GM19099 (cell line): Measurements from ENCODE around the gene PCF11.

Experiments used
- POLR2A ChIP-seq: IDR thresholded peaks from 3 replicates; pipeline ENCODE4 v1.6.1; 2011; ENCODE audit warnings: low read depth; ENCODE audit not compliant: insufficient read length; ENCODE audit errors: extremely low read depth

Gene PCF11

DNA sequence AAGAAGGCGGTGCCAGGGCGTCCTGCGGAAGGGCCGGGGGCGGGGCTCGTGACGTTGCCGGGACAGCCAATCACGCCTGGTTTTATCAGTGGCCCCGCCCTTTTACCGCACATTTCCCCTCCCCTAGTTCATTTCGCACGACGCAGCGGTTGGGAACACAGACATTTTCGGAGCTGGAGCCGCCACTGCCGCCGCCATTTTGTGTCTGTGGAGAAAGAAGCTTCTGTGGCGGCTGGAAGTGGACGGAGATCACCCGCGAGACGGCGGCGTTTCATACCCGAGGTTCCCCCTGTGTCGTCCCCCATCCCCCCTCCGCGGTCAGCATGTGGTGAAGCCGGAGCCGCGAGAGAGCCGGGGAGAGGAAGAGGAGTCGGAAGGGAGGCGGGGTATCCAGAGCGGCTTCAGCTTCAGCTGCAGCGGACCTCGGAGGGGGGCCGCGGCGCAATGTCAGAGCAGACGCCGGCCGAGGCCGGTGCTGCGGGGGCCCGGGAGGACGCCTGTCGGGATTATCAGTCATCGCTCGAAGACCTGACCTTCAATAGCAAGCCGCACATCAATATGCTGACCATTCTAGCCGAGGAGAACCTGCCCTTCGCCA lies at the start of gene PCF11:
Gene PCF11 (plus strand): TSS at position 136 of the 598 bp plus-strand sequence. CDS start 309 bp downstream, at position 445.
- peak; percentile 96 for TF ChIP-seq POLR2A

DNA sequence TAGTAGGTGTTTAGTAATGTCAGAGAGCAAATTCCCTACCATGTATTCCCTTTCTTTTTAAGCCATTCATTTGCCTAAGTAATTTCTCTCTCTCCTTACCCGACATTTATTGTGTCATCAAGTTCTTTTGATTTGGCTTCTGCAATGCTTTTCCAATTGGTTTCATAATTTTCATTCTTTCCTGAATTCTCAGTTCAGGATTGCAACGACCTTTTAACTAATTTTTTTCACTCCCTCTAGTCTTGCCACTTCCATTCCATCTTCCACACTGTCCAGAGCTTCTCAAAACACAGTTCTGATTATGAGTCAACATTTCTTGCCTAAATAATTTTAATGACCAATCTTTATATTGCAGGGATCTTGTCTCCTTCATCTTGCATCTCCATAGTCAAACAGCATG lies 44.0 kb upstream of the PCF11 start:
- no peak for TF ChIP-seq POLR2A

GRCh38 chr11:83115026-83115425 lies 41.9 kb upstream of the PCF11 start:
- no peak for TF ChIP-seq POLR2A

DNA sequence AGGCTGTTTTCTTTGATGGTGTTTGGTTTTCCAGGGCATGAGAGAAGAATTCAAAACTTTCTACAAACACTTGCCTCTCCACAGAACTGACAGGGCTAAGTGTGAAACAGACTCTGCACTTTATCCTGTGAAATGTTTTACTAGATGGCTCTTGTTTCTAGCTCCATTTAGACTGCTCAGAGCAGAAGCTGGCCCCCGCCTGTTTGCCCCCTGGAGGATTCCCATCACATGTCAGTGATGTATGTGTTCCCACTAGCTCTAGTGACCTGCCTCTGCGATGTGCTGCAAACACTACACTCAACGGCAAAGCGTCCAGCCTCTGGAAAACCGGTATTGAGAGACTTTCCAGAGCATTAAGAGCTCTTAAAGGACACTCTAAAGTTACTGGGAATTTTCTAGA lies 41.4 kb upstream of the PCF11 start:
- no peak for TF ChIP-seq POLR2A

- TF ChIP-seq POLR2A: no peak
Observed at GRCh38 chr11:83116015-83116641, 40.8 kb upstream of the PCF11 start.

DNA sequence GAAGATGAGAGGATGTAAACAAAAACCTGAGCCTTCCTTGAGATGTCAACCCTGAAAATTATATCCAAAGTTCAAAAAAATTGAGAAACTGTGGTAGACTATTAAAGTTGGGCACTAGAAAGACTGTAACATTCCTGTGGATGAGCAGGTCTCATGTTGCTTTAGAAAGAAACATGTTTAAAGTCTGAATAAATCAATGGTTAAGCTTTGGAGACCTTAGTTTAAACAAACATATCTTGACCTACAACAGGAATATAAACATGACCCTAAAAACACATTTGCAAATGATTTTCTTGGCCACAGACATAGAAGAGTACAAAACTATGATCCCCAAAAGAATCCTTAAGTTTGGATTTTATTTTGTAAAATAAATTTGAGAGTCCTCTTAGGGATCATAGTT lies 38.1 kb upstream of the PCF11 start:
- TF ChIP-seq POLR2A: no peak

DNA sequence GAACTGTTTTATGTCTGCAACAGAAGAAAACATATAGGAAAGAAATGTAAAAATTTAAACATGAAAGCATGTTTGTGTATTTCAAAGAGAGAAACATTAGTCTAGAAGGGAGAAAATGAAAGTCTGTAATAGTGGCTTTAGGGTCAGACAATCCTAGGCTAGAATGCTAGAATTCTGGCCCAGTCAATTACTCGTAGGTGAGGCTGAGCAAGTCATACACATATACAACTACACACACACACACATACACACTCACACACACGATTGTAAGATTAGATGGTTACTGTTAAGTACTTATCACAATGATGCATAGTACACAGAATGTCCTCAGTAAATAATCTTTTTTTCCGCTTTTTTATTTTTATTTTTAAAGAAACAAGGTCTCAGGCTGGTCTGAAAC lies 37.7 kb upstream of the PCF11 start:
- no peak for TF ChIP-seq POLR2A

GRCh38 chr11:83120327-83120726 lies 36.6 kb upstream of the PCF11 start:
- TF ChIP-seq POLR2A: no peak

DNA sequence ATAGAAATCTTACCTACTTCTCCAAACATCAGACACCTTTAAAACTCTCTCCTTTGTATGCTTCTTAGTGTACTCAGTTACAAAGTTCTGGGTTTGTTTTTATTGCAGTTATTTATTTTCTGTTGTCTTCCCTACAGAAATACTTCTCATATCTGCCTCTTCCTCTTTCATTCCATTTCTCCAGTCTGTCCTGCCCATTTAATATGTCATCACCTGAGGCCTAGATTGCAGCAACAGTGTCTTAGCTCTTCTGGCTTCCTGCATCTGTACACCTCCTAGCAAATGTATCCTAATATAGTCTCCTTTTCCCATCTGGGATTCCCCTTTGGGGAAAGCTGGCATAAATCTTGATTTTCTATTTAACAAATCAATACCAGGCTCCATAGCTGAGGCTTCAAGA lies 34.9 kb upstream of the PCF11 start:
- no peak for TF ChIP-seq POLR2A

DNA sequence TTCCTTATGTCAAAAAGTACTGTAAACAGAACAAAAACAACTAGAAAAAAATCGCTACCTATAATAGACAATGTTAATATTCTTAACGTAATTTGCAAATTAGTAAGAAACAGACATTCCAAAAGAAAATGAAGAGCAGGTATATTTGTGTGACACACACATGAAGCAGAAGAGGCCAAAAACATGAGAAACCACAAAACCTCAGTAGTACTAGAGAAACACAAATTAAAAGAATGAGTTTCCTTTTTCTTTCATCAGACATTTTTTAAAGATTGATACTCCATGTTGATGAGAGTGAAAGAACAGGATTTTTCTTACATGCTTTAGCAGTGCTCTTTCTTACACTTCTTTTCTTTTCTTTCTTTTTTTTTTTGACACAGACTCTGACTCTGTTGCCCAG lies 34.2 kb upstream of the PCF11 start:
- TF ChIP-seq POLR2A: no peak

- no peak for TF ChIP-seq POLR2A
Observed at GRCh38 chr11:83124636-83125424, 32.1 kb upstream of the PCF11 start.

GRCh38 chr11:83125577-83125976 lies 31.4 kb upstream of the PCF11 start:
- TF ChIP-seq POLR2A: no peak

DNA sequence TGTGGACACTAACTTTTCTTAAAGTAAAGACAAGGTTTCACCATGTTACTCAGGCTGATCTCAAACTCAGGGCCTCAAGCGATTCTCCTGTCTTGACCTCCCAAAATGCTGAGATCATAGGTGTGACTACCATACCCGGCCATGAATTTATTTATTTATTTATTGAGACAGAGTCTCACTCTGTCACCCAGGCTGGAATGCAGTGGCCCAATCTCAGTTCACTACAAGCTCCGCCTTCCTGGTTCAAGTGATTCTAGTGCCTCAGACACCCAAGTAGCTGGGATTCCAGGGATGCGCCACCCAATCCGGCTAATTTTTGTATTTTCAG lies 29.7 kb upstream of the PCF11 start:
- no peak for TF ChIP-seq POLR2A

GRCh38 chr11:83132191-83132590 lies 24.7 kb upstream of the PCF11 start:
- TF ChIP-seq POLR2A: no peak

GRCh38 chr11:83139310-83139709 lies 17.6 kb upstream of the PCF11 start:
- no peak for TF ChIP-seq POLR2A
